Left renal pelvis (tissue), 4 donors: ENCODE data around the gene LRCH1. TPM values are rescaled to one million over a fixed set of nuclear protein-coding genes. Genes with fewer than 3 reads are reported as not detected.

Experiments used
- DNase-seq, 4 donors: peaks; one replicate each; pipeline ENCODE4 v3.0.0-alpha.2; 2013; ENCODE audit warnings: low read depth in 4 of 4, low spot score in 3 of 4
- polyA plus RNA-seq, 4 donors: library from polyadenylated mRNA; unstranded; fragments of 120-200 nt; gene quantifications; one replicate each; pipeline ENCODE4 v1.2.1, GENCODE V29; 2013; ENCODE audit not compliant: insufficient read length in 4 of 4

Gene LRCH1
- polyA plus RNA-seq, 4 donors = 29.4 to 37.5 (median 30.6) TPM

- no peak for DNase-seq
These were observed 103.8 kb downstream of the LRCH1 start for GRCh38 chr13:46656786-46657185.

- DNase-seq = no peak
These were observed 106.6 kb downstream of the LRCH1 start for GRCh38 chr13:46659413-46660065.

- DNase-seq = no peak
These were observed 107.4 kb downstream of the LRCH1 start for GRCh38 chr13:46660416-46660815.

- DNase-seq = no peak
These were observed 107.9 kb downstream of the LRCH1 start for GRCh38 chr13:46660857-46661256.

- DNase-seq = no peak
These were observed 109.7 kb downstream of the LRCH1 start for GRCh38 chr13:46662690-46663089.

GRCh38 chr13:46663206-46664037 lies 110.5 kb downstream of the LRCH1 start:
- DNase-seq = no peak

- DNase-seq = no peak
These were observed 111.2 kb downstream of the LRCH1 start for GRCh38 chr13:46664195-46664594.

GRCh38 chr13:46665248-46665632 lies 112.3 kb downstream of the LRCH1 start:
- no peak for DNase-seq

GRCh38 chr13:46665633-46666482 lies 112.9 kb downstream of the LRCH1 start:
- DNase-seq = no peak

- no peak for DNase-seq
These were observed 113.9 kb downstream of the LRCH1 start for GRCh38 chr13:46666727-46667456.

- no peak for DNase-seq
These were observed 114.8 kb downstream of the LRCH1 start for GRCh38 chr13:46667687-46668281.

GRCh38 chr13:46668302-46668720 lies 115.3 kb downstream of the LRCH1 start:
- DNase-seq = no peak

GRCh38 chr13:46668931-46669525 lies 116.1 kb downstream of the LRCH1 start:
- no peak for DNase-seq

GRCh38 chr13:46672338-46673090 lies 119.5 kb downstream of the LRCH1 start:
- no peak for DNase-seq

- no peak for DNase-seq
These were observed 122.0 kb downstream of the LRCH1 start for GRCh38 chr13:46675016-46675415.

GRCh38 chr13:46676378-46676725 lies 123.4 kb downstream of the LRCH1 start:
- DNase-seq = no peak

GRCh38 chr13:46679369-46680120 lies 126.6 kb downstream of the LRCH1 start:
- no peak for DNase-seq

- no peak for DNase-seq
These were observed 129.0 kb downstream of the LRCH1 start for GRCh38 chr13:46682015-46682414.
